GM12873 (cell line): ENCODE data around the gene ST6GALNAC3.

Source experiments
- TF ChIP-seq, protein P1 (sequence below): IDR thresholded peaks from 2 replicates; pipeline ENCODE4 v1.5.1; 2012; ENCODE audit warnings: low read depth, mild to moderate bottlenecking, moderate library complexity, low read length, control low read depth; ENCODE audit not compliant: insufficient read depth; ENCODE audit errors: missing control alignments

Gene ST6GALNAC3

DNA sequence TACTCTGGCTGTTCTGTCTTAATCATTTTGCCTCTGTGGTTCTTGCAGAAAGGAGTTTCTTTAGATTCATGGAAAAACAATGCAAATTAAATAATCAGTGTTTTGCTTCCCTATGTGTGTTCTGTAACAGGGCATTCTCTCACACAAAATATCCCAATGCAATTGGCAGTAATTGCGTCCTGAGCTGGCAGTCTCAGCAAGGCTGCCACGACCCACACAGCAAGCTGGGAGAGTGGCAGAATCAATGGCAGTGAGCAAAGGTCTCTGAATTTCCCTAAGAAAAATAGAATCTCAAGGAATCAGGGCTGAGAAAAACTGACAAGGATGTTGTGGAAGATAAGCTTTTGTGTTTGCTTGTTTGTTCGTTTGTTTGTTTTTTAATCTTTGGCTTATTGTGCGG lies 594.6 kb downstream of the ST6GALNAC3 start:
- TF ChIP-seq, protein P1, sequence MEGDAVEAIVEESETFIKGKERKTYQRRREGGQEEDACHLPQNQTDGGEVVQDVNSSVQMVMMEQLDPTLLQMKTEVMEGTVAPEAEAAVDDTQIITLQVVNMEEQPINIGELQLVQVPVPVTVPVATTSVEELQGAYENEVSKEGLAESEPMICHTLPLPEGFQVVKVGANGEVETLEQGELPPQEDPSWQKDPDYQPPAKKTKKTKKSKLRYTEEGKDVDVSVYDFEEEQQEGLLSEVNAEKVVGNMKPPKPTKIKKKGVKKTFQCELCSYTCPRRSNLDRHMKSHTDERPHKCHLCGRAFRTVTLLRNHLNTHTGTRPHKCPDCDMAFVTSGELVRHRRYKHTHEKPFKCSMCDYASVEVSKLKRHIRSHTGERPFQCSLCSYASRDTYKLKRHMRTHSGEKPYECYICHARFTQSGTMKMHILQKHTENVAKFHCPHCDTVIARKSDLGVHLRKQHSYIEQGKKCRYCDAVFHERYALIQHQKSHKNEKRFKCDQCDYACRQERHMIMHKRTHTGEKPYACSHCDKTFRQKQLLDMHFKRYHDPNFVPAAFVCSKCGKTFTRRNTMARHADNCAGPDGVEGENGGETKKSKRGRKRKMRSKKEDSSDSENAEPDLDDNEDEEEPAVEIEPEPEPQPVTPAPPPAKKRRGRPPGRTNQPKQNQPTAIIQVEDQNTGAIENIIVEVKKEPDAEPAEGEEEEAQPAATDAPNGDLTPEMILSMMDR = no peak

DNA sequence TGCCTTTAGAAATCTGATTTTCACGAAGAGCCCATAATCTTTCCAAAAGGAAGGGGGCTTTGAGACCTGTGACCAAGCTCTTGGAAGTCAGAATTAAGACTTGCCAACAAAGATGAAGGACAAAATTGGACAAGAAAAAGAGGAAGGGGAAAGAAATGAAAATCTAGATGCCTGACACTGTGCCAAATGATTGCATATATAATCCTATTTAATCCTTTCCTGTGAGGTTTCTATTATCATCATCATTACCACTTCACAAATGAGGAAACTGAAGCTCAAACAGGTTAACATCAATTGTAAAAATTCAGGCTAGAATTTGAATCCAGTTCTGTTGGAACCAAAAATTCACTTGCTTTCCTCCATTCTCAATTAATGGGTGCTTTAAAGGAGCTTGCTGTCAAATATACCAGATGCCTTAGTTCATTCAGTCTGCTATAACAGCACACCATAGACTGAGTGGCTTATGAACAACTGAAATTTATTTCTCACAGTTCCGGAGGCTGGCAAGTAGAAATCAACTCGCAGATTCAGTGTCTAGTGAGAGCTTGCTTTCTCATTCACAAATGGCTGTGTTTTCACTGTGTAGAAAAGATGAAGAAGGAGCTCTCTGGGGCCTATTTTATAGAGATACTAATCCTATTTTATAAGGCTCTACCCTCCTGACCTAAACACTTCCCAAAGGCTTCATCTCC lies 595.2 kb downstream of the ST6GALNAC3 start:
- TF ChIP-seq, protein P1 = no peak

DNA sequence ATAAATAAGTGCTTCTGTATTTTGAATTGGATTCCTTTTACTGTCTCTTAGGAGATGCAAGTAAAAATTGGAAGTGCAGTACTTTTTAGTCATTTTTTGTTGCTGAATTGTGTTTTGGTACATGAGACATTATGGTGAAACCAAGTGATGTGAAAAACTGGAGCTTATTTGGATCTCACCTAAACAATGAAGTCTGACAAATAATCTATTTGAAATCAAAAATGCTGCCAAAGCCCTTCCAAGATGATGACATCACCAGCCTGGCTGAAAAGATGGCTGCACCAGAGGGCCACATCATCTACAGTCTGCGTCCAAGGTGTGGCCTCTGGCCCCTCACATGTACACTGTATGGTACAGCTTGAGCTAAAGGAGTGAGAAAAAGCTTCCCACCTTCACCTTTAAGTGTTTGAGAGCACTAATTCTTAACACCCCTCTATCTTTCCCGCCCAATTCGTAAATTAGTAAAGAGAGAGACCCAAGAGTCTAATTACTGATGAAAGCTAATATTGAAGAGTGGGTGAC lies 600.2 kb downstream of the ST6GALNAC3 start:
- TF ChIP-seq, protein P1 = no peak

DNA sequence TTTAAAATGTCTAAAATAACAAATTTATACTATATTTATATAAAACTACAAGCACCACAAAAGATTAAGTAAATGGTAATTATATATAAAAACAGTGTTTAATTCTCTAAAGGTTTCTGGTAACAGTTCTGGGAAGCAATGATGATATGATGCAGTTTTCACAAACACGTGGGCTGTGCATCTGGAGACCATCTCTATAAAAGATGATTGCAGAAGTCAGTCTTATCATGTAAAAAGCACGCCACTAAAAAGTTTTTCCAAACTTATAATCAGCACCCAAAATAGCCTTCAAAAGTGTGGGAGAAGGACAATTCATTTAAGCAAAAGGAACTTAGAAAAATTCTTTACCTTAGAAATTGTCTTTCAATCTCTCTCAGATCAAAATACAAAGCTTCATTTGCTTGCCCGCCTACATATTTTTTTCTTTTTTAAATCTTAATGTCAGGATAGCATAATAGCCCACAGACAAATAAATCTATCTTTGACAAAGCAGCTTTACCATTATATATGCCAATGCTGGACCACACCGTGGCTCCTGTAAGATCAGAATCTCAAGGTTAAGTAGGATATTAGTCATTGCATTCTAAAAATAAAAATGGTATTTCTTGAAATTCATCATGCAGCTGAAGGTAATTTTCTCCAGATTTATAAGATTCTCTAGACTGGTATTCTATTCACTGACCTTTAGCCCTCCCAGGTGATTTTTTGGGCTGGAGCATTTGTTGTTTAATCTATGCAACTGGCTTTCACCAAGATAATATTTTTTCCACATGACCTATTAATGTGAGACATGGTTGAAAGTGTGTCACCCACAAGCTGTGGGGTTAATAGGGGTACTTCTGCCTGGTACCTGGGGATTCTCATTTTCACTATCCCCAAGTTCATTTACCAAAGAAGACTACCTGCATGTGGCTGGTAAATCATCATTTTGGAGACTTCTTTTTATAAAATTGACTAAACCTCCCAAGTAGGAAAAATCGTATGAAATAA lies 603.2 kb downstream of the ST6GALNAC3 start:
- TF ChIP-seq, protein P1 = no peak

DNA sequence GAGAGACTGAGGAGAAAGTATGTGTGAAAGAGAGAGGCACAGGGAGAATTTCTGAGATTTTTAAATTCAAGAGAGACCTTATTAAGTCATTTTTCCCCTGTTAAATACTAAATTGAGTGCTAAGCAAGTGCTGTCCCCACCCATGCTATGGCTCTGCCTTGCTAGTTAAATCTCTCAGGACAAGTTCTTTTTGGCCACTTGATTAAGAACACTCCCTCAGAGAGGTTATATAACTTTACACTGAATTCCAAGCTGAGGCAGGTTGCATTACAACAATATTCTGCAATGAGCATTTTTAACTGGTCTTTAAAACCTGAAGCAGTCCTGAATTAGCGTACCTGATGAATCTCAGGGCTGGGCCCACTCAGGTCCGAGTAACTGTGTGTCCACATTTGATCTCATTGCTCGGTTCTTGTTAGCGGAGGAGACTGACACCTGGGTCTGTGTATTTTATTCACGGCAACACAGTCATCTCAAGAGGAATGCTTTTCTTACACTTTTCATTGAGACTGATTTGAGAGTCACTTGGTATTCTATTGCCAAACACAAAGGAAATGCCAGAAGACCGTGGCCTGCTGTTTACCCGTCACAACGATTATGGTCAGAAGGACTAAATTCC lies 605.1 kb downstream of the ST6GALNAC3 start:
- TF ChIP-seq, protein P1 = no peak

DNA sequence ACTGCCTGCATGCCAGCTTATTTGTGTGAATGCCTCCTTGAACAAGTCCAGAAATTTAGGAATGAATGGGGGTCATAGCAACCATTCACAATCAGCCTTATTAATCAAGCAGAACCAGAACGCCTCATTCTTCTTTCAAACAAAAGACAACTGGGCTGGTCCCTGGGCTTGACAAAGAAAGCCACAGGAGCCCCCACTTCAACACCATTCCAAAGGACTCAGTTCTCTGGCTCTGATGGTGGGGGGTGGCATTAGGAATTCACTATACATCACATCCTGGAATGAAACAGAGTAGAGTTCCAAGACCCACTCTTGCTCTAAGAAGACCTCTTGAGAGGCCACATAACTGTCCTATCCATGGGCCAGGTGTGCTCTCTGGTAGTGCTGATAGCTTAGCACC lies 606.1 kb downstream of the ST6GALNAC3 start:
- TF ChIP-seq, protein P1 = no peak

DNA sequence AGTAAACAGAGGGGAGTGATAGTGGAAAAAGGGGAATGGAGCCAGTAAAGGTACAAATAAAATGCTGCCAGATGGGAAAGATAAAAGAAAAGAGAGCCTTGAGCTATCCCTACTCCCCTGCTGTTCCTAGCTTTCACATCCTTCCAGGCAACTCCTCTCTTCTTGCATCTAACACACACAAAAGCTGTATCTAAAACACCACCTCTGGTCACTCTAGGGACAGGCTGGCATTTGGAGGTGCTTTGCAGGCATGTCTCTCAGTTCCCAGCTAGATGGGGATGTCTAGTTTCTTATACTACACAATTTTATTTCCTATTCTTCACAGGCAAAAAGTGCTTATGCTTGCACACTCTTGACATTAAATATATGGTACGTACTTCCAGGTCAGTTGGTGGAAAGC lies 607.6 kb downstream of the ST6GALNAC3 start:
- TF ChIP-seq, protein P1 = no peak
